PFSK-1 (cell line): ENCODE data around the gene ASIC1.

Experiments
- POLR2AphosphoS5 ChIP-seq: IDR thresholded peaks from 2 replicates; pipeline ENCODE4 v1.6.1; 2012; ENCODE audit warnings: low read depth, mild to moderate bottlenecking, control low read depth, low read length, moderate library complexity
- SIN3A ChIP-seq: IDR thresholded peaks from 2 replicates; pipeline ENCODE4 v1.6.1; 2012; ENCODE audit warnings: mild to moderate bottlenecking, low read length, moderate library complexity, borderline replicate concordance; ENCODE audit not compliant: insufficient read depth
- TAF1 ChIP-seq: IDR thresholded peaks from 2 replicates; pipeline ENCODE4 v1.6.1; 2012; ENCODE audit warnings: low read length, control low read depth, borderline replicate concordance; ENCODE audit not compliant: insufficient read depth

DNA sequence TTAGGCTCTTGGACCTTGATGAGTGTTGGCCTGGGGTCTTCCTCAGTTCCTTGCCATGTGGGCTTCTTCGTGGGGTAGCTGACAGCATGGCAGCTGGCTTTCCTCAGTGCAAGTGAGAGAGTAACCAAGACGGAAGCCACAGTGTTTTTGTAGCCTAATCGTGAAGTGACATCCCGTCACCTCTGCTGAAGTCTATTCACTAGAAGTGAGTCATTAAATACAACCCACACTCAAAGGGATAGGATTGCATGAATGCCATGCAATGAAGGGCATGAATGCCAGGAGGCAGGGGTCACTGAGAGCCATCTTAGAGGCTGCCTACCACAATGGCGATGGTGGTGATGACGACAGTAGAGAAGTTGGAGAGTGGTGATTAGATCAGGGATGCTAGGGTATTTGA lies 13.5 kb upstream of the ASIC1 start:
- no peak for TF ChIP-seq POLR2AphosphoS5
- TF ChIP-seq SIN3A: no peak
- TF ChIP-seq TAF1: no peak
